ENCODE results near the gene FMOD.
A peak's percentile ranks its signal among the peaks of the same experiment; 100 is the strongest.

Gene FMOD

GRCh38 chr1:203351037-203351625 lies at the start of gene FMOD:
TSS of gene FMOD (minus strand) at chr1:203351122. CDS start at chr1:203348270, 2,852 bp downstream.
- no peak for FAIRE-seq

- FAIRE-seq, result no peak
Measured at GRCh38 chr1:203396595-203397194, 45.8 kb upstream of the FMOD start.

GRCh38 chr1:203395751-203396150 lies 44.8 kb upstream of the FMOD start:
- no peak for FAIRE-seq

- FAIRE-seq, result no peak
Measured at GRCh38 chr1:203390298-203390697, 39.4 kb upstream of the FMOD start.

GRCh38 chr1:203388683-203389082 lies 37.8 kb upstream of the FMOD start:
- FAIRE-seq, result no peak

GRCh38 chr1:203382026-203382425 lies 31.1 kb upstream of the FMOD start:
- FAIRE-seq, result no peak

GRCh38 chr1:203381151-203381751 lies 30.3 kb upstream of the FMOD start:
- FAIRE-seq, result no peak

GRCh38 chr1:203380420-203381150 lies 29.7 kb upstream of the FMOD start:
- FAIRE-seq, result no peak

GRCh38 chr1:203379825-203380224 lies 28.9 kb upstream of the FMOD start:
- no peak for FAIRE-seq

GRCh38 chr1:203378556-203379245 lies 27.8 kb upstream of the FMOD start:
- FAIRE-seq, result no peak

- FAIRE-seq, result no peak
Measured at GRCh38 chr1:203373991-203374390, 23.1 kb upstream of the FMOD start.

- FAIRE-seq, result no peak
Measured at GRCh38 chr1:203373002-203373401, 22.1 kb upstream of the FMOD start.

- no peak for FAIRE-seq
Measured at GRCh38 chr1:203371288-203371687, 20.4 kb upstream of the FMOD start.

- FAIRE-seq, result no peak
Measured at GRCh38 chr1:203369666-203370065, 18.7 kb upstream of the FMOD start.

- peak; percentile 18 for FAIRE-seq
Measured at GRCh38 chr1:203368624-203369451, 17.9 kb upstream of the FMOD start.

- FAIRE-seq, result no peak
Measured at GRCh38 chr1:203367057-203367456, 16.1 kb upstream of the FMOD start.

- FAIRE-seq, result no peak
Measured at GRCh38 chr1:203366476-203366875, 15.6 kb upstream of the FMOD start.

GRCh38 chr1:203364806-203365205 lies 13.9 kb upstream of the FMOD start:
- no peak for FAIRE-seq

GRCh38 chr1:203364094-203364801 lies 13.3 kb upstream of the FMOD start:
- no peak for FAIRE-seq

GRCh38 chr1:203362720-203363025 lies 11.8 kb upstream of the FMOD start:
- no peak for FAIRE-seq

- FAIRE-seq, result no peak
Measured at GRCh38 chr1:203361945-203362719, 11.2 kb upstream of the FMOD start.
